Astrocyte of the spinal cord (primary cell): ENCODE measurements around the gene SH3TC2.

ENCODE experiments used
- DNase-seq: peaks from one replicate; pipeline ENCODE4 v3.0.0; 2011; ENCODE audit warnings: low read depth, low spot score
- H3K4me3 ChIP-seq: 2 replicates; pipeline ENCODE4 v1.5.1; 2011; ENCODE audit warnings: low read depth, mild to moderate bottlenecking, low read length, moderate library complexity
- CTCF ChIP-seq: IDR thresholded peaks from 2 replicates; pipeline ENCODE4 v1.5.1; 2012; ENCODE audit warnings: low read depth, mild to moderate bottlenecking, low read length, inconsistent platforms
- in situ Hi-C: cut with HindIII; loops from 2 replicates; pipeline ENCODE4 v1.10.0; 2017; ENCODE audit warnings: low sequenced_read_pairs

The SH3TC2 gene

GRCh38 chr5:148973455-148973854, 89.4 kb downstream of the SH3TC2 start:
- no peak overlapping the region for H3K4me3 ChIP-seq
- in situ Hi-C loops = no loop called here
- TF ChIP-seq CTCF = no peak
- DNase-seq = peak; percentile 47

DNA sequence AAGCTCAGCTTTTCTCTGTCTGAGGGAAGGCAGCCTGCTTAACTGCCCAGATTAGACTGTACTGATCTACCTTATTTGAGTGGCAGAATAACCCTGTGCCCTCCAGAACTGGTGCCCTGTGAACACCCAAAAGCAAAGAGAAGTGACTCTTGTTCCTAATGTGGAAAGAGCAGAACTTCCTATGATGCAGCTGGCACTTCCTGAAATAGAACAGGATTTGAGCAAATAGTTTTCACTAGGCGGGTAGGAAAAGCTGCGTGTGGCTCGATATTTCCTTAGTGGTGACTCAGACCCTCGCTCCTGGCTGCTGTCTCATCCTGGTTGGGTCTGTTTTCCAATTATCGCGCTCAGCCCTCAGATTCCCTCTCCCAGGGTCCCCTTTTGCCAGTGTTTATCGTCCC, 89.9 kb downstream of the SH3TC2 start:
- no peak for TF ChIP-seq CTCF
- in situ Hi-C loops = no loop called here
- H3K4me3 ChIP-seq = no peak overlapping the region
- DNase-seq = peak; percentile 78

- in situ Hi-C loops = no loop called here
- no peak for TF ChIP-seq CTCF
- no peak for DNase-seq
- H3K4me3 ChIP-seq = no peak overlapping the region
These were observed 90.5 kb downstream of the SH3TC2 start for GRCh38 chr5:148972396-148972795.

DNA sequence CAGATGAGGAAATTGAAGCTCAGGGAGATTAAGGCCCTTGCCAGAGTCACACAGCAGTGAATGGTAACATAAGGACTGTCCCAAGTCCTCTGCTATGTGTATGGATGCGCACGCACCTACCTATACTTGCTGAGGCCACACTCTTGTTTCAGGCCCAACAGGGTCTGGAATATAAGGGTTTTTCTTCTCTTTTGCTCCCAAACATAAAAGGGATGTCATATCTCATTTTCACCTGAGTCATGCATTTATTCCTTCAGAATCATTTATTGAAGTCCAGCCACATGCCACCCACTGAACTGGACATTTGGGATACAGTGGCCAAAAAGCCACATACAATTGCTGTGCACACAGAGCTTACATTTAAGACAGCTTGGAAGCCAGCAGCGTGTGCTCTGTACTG, 92.0 kb downstream of the SH3TC2 start:
- H3K4me3 ChIP-seq = no peak overlapping the region
- in situ Hi-C loops = no loop called here
- DNase-seq = no peak
- TF ChIP-seq CTCF = no peak

DNA sequence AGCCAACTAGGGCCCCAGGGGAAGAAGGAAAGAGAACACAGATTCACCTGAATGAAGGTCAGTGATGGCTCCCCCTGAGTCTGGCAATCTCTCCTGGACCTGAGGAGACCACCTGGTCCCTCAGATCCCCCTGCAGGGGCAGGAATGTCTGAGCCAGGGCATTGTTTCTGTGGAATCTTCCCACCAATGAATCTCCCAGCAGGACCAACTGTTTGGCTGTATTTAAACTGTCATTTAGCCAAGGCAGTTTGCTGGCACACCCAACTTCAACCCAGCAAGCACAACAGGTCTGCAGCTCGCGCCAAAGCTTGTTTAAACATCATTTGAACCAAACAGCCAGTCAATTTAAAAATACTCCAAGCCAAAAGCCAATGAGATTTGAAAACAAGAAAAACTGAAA, 92.6 kb downstream of the SH3TC2 start:
- peak; percentile 72 for DNase-seq
- TF ChIP-seq CTCF = no peak
- in situ Hi-C loops = no loop called here
- no peak overlapping the region for H3K4me3 ChIP-seq

- no peak for DNase-seq
- no peak for TF ChIP-seq CTCF
- in situ Hi-C loops = no loop called here
- no peak overlapping the region for H3K4me3 ChIP-seq
These were observed 93.6 kb downstream of the SH3TC2 start for GRCh38 chr5:148969291-148969690.

GRCh38 chr5:148968311-148968710, 94.6 kb downstream of the SH3TC2 start:
- in situ Hi-C loops = no loop called here
- no peak for DNase-seq
- no peak overlapping the region for H3K4me3 ChIP-seq
- TF ChIP-seq CTCF = no peak
